Panc1 (cell line): ENCODE measurements around the gene KCNMA1. TPM values are rescaled to one million over a fixed set of nuclear protein-coding genes. Genes with fewer than 3 reads are reported as not detected.

ENCODE experiments used
- ATAC-seq: fragments of 200-7000 bp; cut with Tn5 transposase; 2 replicates; pipeline ENCODE4 v1.9.1; 2020; ENCODE audit warnings: mild to moderate bottlenecking, moderate library complexity
- BruUV-seq: library from RNA; stranded (reverse); fragments of 400-500 nt; replicated peaks from 2 replicates; lab custom pipeline; 2021; lab: Mats Ljungman, UMichigan
- CTCF ChIA-PET: fragments of 300-600 bp; sonication (Branson Sonifier 250); formaldehyde crosslinking; loops from one replicate; lab custom pipeline; 2022; ENCODE audit warnings: antibody characterized with exemption; lab: Charles Lee
- POLR2A ChIA-PET: fragments of 300-600 bp; sonication (Branson Sonifier 250); formaldehyde crosslinking; loops from one replicate; lab custom pipeline; 2022; ENCODE audit warnings: antibody characterized with exemption; lab: Charles Lee
- DNase-seq: peaks from one replicate; pipeline ENCODE4 v3.0.0-alpha.2; 2010; ENCODE audit warnings: low read depth, low spot score
- H3K27ac ChIP-seq: 2 replicates; pipeline ENCODE4 v1.5.1; 2011; ENCODE audit warnings: mild to moderate bottlenecking, low read length, inconsistent platforms
- H3K27me3 ChIP-seq: fragments of 200-500 bp; sonication (Bioruptor generic); 2 replicates; pipeline ENCODE4 v1.6.0; 2014; ENCODE audit warnings: low read length, inconsistent platforms; ENCODE audit not compliant: control insufficient read depth, insufficient read depth
- H3K36me3 ChIP-seq: fragments of 200-500 bp; sonication (Bioruptor generic); 2 replicates; pipeline ENCODE4 v1.5.1; 2014; ENCODE audit warnings: inconsistent platforms, mild to moderate bottlenecking, low read length, moderate library complexity; ENCODE audit not compliant: control insufficient read depth, insufficient read depth
- H3K4me1 ChIP-seq: 2 replicates; pipeline ENCODE4 v1.5.1; 2011; ENCODE audit warnings: inconsistent platforms, mild to moderate bottlenecking, low read length, moderate library complexity; ENCODE audit not compliant: control insufficient read depth, insufficient read depth
- H3K4me3 ChIP-seq, 2 experiments: 2 replicates each; pipeline ENCODE4 v1.5.1; 2011 to 2012; ENCODE audit warnings: low read depth in 2 of 2, low read length in 2 of 2, mild to moderate bottlenecking in 2 of 2, inconsistent platforms in 1 of 2, moderate library complexity in 1 of 2
- H3K9me3 ChIP-seq: fragments of 200-500 bp; sonication (Bioruptor generic); 2 replicates; pipeline ENCODE4 v1.5.1; 2014; ENCODE audit warnings: low read depth, mild to moderate bottlenecking, inconsistent platforms, low read length, moderate library complexity; ENCODE audit not compliant: control insufficient read depth, insufficient read depth
- POLR2AphosphoS5 ChIP-seq: IDR thresholded peaks from 2 replicates; pipeline ENCODE4 v1.6.1; 2012; ENCODE audit warnings: mild to moderate bottlenecking, low read depth, low read length, moderate library complexity
- REST ChIP-seq, 2 experiments: IDR thresholded peaks; 2 replicates each; pipeline ENCODE4 v1.6.1; 2011 to 2012; ENCODE audit warnings: low read depth in 2 of 2, control low read depth in 1 of 2, low read length in 1 of 2, mild to moderate bottlenecking in 1 of 2, moderate library complexity in 1 of 2; ENCODE audit not compliant: insufficient read depth in 1 of 2
- SIN3A ChIP-seq: IDR thresholded peaks from 2 replicates; pipeline ENCODE4 v1.6.1; 2012; ENCODE audit warnings: low read depth, mild to moderate bottlenecking, low read length, moderate library complexity, borderline replicate concordance; ENCODE audit not compliant: insufficient read depth
- TCF7L2 ChIP-seq: IDR thresholded peaks from 2 replicates; pipeline ENCODE4 v1.6.1; 2011; ENCODE audit warnings: mild to moderate bottlenecking, low read depth, low read length, inconsistent platforms
- in situ Hi-C: cut with HindIII; loops from 2 replicates; pipeline ENCODE4 v1.10.0; 2016; ENCODE audit warnings: low sequenced_read_pairs, low pct_unique_long_range_greater_than_20kb
- intact Hi-C: fragments of 100-400 bp; cut with micrococcal nuclease; formaldehyde crosslinking; loops from one replicate; pipeline ENCODE4 v1.10.0; 2022; ENCODE audit not compliant: unreplicated experiment
- total RNA-seq: library from RNA; stranded (reverse); gene quantifications from one replicate; pipeline ENCODE4 v1.2.1, GENCODE V29; 2021; ENCODE audit not compliant: unreplicated experiment
- TF ChIP-seq, protein P1 (sequence below): fragments of 450-650 bp; IDR thresholded peaks from 2 replicates; pipeline ENCODE4 v1.5.1; 2017; ENCODE audit warnings: mild to moderate bottlenecking

Gene KCNMA1
- total RNA-seq, 1 experiment from 2014 or later, result 91.9 TPM

GRCh38 chr10:77361831-77362230, 275.8 kb downstream of the KCNMA1 start:
- Histone ChIP-seq H3K27me3 (no peaks in the 10 kb centered on the region), H3K27ac (no peak overlapping the region), H3K4me1 (no peaks in the 10 kb centered on the region; the same call in 1 of the 2 replicates), H3K36me3 (no peaks in the 10 kb centered on the region), H3K9me3 (no peaks in the 10 kb centered on the region), H3K4me3 (no peak overlapping the region)
- no peak for TF ChIP-seq POLR2AphosphoS5
- no peak for TF ChIP-seq SIN3A
- TF ChIP-seq, protein P1, sequence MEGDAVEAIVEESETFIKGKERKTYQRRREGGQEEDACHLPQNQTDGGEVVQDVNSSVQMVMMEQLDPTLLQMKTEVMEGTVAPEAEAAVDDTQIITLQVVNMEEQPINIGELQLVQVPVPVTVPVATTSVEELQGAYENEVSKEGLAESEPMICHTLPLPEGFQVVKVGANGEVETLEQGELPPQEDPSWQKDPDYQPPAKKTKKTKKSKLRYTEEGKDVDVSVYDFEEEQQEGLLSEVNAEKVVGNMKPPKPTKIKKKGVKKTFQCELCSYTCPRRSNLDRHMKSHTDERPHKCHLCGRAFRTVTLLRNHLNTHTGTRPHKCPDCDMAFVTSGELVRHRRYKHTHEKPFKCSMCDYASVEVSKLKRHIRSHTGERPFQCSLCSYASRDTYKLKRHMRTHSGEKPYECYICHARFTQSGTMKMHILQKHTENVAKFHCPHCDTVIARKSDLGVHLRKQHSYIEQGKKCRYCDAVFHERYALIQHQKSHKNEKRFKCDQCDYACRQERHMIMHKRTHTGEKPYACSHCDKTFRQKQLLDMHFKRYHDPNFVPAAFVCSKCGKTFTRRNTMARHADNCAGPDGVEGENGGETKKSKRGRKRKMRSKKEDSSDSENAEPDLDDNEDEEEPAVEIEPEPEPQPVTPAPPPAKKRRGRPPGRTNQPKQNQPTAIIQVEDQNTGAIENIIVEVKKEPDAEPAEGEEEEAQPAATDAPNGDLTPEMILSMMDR, result no peak
- no peak for TF ChIP-seq REST (IDR thresholded peaks at IDR 0.05; ENCODE audit: insufficient read depth in 1 of 2, low read depth in 2 of 2, low read length in 1 of 2)
- TF ChIP-seq TCF7L2, result no peak
- POLR2A ChIA-PET, result no interaction called here
- in situ Hi-C loops (no loop called here), intact Hi-C loops (no loop called here)
- ATAC-seq (no peak), DNase-seq (no peak)
- CTCF ChIA-PET, result no interaction called here
- BruUV-seq, result no TSS peak

DNA sequence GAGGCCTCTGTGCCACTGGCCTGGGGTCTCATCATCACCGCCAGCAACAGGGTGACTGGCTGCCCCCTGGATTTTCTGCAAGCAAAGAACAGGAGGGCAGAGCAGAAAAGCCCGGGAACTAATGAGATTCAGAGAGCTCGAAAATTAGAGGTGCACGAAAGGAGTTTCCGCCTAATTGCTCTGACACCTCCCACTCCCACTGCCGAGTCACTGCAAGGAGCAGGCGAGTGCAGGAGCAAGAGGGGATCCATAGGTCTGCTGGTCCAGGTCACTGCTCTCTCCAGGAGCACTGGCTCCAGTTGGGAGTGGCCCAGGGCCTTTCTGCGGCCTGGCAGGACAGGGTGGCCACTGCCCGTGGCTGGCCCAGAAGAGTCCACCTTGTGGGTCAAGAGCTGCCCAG, 276.2 kb downstream of the KCNMA1 start:
- ChIA-PET POLR2A (no interaction called here), CTCF (no interaction called here)
- TF ChIP-seq, protein P1, result no peak
- TF ChIP-seq POLR2AphosphoS5 (no peak), REST (IDR thresholded peaks at IDR 0.05; ENCODE audit: insufficient read depth in 1 of 2, low read depth in 2 of 2, low read length in 1 of 2) (no peak), TCF7L2 (no peak), SIN3A (no peak)
- no TSS peak for BruUV-seq
- H3K4me3 ChIP-seq, result no peak overlapping the region
- in situ Hi-C loops, result no loop called here
- peaks cover 3% of the 10 kb centered on the region for H3K4me1 ChIP-seq
- H3K27me3 ChIP-seq, result no peaks in the 10 kb centered on the region
- DNase-seq (no peak), ATAC-seq (no peak)
- intact Hi-C loops, result no loop called here
- no peak overlapping the region for H3K27ac ChIP-seq
- H3K36me3 ChIP-seq, result no peaks in the 10 kb centered on the region
- no peaks in the 10 kb centered on the region for H3K9me3 ChIP-seq
